ENCODE data around the gene SGSH. TPM values are rescaled to one million over a fixed set of nuclear protein-coding genes. Genes with fewer than 3 reads are reported as not detected.

Gene SGSH
- total and polyA plus RNA-seq, 7 donors: 3.6 to 37.0 (median 12.1) TPM

- intact Hi-C loops (cut with DNase I): loop anchor here (5.0 kb wide), 4 partner anchors 40 to 420 kb away; partner anchors contain the start of genes CCDC40, GAA, SGSH and SLC26A11
- Histone ChIP-seq H3K27me3 (no peaks in the 10 kb centered on the region), H3K4me1 (peaks cover 0 to 41% (median 39%) of the 10 kb centered on the region in 4 donors), H3K36me3 (peaks cover 0 to 21% (median 2%) of the 10 kb centered on the region in 4 donors), H3K9me3 (no peaks in the 10 kb centered on the region), H3K4me3 (peak overlapping the region in 2 of 4 donors; percentile 87 to 100), H3K27ac (peak overlapping the region; percentile 94 to 100 (median 99))
- TF ChIP-seq EP300 (IDR thresholded peaks at IDR 0.05) (no peak), POLR2AphosphoS5 (IDR thresholded peaks at IDR 0.05) (no peak), POLR2A (IDR thresholded peaks at IDR 0.05) (no peak)
- TF ChIP-seq, protein P1, sequence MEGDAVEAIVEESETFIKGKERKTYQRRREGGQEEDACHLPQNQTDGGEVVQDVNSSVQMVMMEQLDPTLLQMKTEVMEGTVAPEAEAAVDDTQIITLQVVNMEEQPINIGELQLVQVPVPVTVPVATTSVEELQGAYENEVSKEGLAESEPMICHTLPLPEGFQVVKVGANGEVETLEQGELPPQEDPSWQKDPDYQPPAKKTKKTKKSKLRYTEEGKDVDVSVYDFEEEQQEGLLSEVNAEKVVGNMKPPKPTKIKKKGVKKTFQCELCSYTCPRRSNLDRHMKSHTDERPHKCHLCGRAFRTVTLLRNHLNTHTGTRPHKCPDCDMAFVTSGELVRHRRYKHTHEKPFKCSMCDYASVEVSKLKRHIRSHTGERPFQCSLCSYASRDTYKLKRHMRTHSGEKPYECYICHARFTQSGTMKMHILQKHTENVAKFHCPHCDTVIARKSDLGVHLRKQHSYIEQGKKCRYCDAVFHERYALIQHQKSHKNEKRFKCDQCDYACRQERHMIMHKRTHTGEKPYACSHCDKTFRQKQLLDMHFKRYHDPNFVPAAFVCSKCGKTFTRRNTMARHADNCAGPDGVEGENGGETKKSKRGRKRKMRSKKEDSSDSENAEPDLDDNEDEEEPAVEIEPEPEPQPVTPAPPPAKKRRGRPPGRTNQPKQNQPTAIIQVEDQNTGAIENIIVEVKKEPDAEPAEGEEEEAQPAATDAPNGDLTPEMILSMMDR (IDR thresholded peaks at IDR 0.05): no peak
- WGBS, 2 donors: 64 to 66% methylated on average over 3 of the region's 3 CpGs
- no peak for DNase-seq
These were observed 42.2 kb upstream of the SGSH start for GRCh38 chr17:80262291-80262690.

DNA sequence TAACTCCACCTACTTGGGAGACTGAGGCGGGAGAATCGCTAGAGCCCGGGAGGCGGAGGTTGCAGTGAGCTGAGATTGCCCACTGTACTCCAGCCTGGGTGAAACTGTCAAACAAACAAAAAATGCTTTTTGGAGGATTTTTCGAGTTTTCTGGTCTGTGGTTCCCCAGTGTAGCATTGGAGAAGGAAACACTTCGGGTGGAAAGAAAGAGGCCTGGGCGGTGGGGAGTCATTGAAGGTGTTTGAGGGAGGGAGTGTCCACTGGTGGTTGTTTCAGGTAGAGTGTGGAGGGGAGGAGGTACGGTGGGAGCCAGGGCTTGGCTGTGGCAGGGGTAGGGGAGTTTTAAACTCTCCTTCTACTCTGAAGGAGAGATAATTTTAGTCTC is 41.8 kb upstream of the SGSH start:
- no peaks in the 10 kb centered on the region for H3K27me3 ChIP-seq
- H3K4me3 ChIP-seq: peak overlapping the region; percentile 87 to 100 (median 98)
- H3K27ac ChIP-seq: peak overlapping the region; percentile 94 to 100 (median 99)
- intact Hi-C loops (cut with DNase I): loop anchor here (2.0 to 5.0 kb wide), 5 partner anchors 40 to 420 kb away; partner anchors contain the start of genes CCDC40, EIF4A3, GAA and SGSH
- DNase-seq: no peak
- H3K36me3 ChIP-seq: peaks cover 0 to 17% (median 2%) of the 10 kb centered on the region in 4 donors
- TF ChIP-seq POLR2A (IDR thresholded peaks at IDR 0.05) (no peak), EP300 (IDR thresholded peaks at IDR 0.05) (no peak), POLR2AphosphoS5 (IDR thresholded peaks at IDR 0.05) (no peak)
- TF ChIP-seq, protein P1 (IDR thresholded peaks at IDR 0.05): no peak
- 31 to 50% methylated on average over 8 of the region's 8 CpGs for WGBS, 2 donors
- peaks cover 0 to 41% (median 39%) of the 10 kb centered on the region in 4 donors for H3K4me1 ChIP-seq
- no peaks in the 10 kb centered on the region for H3K9me3 ChIP-seq

DNA sequence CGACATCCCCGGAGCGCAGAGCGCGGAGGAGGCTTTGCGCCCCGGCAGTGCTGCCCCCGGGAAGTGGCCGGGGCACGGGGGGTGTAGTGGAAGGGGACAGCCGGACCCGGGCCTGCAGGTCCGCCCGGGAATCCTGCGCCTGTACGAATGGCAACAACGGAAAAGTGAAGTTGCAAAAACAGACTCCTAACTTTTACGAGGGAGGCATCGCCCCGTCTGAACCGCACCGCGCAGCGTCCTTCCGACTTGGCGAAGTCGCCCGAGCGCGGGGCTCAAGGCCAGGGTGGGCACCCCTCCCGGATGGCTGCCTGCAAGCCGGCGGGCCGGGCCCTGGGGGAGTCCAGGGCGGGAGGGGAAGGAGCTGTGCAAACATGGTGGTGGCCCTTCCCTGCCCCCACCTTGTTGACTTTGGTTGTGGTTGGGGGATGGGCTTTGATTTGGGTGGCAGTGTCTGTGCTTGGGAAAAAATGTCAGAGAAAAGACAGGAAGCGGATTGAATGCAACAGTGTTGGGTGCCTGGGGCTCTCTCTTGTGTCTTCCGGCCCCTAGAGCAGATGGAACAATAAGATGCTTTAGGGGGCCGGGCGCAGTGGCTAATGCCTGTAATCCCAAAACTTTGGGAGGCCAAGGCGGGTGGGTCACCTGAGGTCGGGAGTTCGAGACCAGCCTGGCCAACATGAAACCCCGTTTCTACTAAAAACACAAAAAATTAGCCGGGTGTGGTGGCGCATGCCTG is 41.2 kb upstream of the SGSH start:
- DNase-seq: peak; percentile 78
- Histone ChIP-seq H3K27me3 (no peaks in the 10 kb centered on the region), H3K27ac (peak overlapping the region; percentile 94 to 100 (median 99)), H3K9me3 (no peaks in the 10 kb centered on the region), H3K4me3 (peak overlapping the region; percentile 87 to 100 (median 98)), H3K36me3 (peaks cover 0 to 11% (median 2%) of the 10 kb centered on the region in 4 donors), H3K4me1 (peaks cover 0 to 41% (median 39%) of the 10 kb centered on the region in 4 donors)
- intact Hi-C loops (cut with DNase I): loop anchor here (2.0 to 5.0 kb wide), 5 partner anchors 39 to 419 kb away; partner anchors contain the start of genes CCDC40, EIF4A3, GAA and SGSH
- WGBS, 2 donors: 2 to 6% methylated on average over 45 of the region's 45 CpGs
- TF ChIP-seq POLR2AphosphoS5 (IDR thresholded peaks at IDR 0.05) (peak in 2 of 4 donors; percentile 25 to 55), EP300 (IDR thresholded peaks at IDR 0.05) (no peak), POLR2A (IDR thresholded peaks at IDR 0.05) (no peak)
- TF ChIP-seq, protein P1 (IDR thresholded peaks at IDR 0.05): no peak

DNA sequence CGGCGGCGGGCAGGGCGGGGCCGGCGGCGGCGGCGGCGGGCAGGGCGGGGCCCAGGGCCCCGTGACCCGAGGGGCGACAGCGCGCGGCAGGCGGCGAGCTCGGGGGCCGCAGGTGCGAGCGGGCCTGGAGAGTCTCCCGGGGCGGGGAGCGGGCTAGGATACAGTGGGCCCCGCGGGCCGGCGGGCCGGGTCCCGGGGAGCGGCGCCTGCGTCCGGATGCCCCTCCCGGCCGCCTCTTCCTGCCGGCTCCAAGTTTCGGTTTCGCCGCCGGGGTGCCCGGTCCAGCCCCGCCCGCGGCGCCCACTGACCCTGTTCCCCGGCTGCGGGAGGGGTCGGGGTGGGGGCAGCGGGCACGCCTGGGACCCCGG is 40.6 kb upstream of the SGSH start, which contains the start of gene RNF213:
RNF213 (plus strand) TSS at position 62 of the 368 bp plus-strand sequence. CDS start 2,830 bp downstream, outside the sequence.
- no peak for TF ChIP-seq EP300 (IDR thresholded peaks at IDR 0.05)
- TF ChIP-seq POLR2A (IDR thresholded peaks at IDR 0.05): peak in 1 of 2 donors; percentile 16
- TF ChIP-seq, protein P1 (IDR thresholded peaks at IDR 0.05): no peak
- peak; percentile 45 to 82 (median 64) for TF ChIP-seq POLR2AphosphoS5 (IDR thresholded peaks at IDR 0.05)
- intact Hi-C loops (cut with DNase I): loop anchor here (2.0 to 5.0 kb wide), 5 partner anchors 38 to 418 kb away; partner anchors contain the start of genes CCDC40, EIF4A3, GAA and SGSH
- peaks cover 0 to 6% (median 1%) of the 10 kb centered on the region in 4 donors for H3K36me3 ChIP-seq
- H3K27me3 ChIP-seq: no peaks in the 10 kb centered on the region
- H3K27ac ChIP-seq: peak within 1 kb of the TSS; percentile 94 to 100 (median 99)
- peaks cover 0 to 41% (median 39%) of the 10 kb centered on the region in 4 donors for H3K4me1 ChIP-seq
- DNase-seq: no peak
- peak within 1 kb of the TSS; percentile 87 to 100 (median 98) for H3K4me3 ChIP-seq
- no peaks in the 10 kb centered on the region for H3K9me3 ChIP-seq
- WGBS, 2 donors: 0 to 1% methylated on average over 53 to 54 of the region's 54 CpGs

Measured in sigmoid colon (tissue), 7 donors.